ENCODE measurements around the gene HUWE1.

- no peak for TF ChIP-seq EZH2 (IDR thresholded peaks at IDR 0.05; ENCODE audit: low read length, missing control alignments)
- no peak for TF ChIP-seq CTCF (conservative IDR thresholded peaks at IDR 0.05 in 1 of 2, IDR thresholded peaks at IDR 0.05 in 1 of 2; ENCODE audit: low read depth in 1 of 2, low read length in 2 of 2)
Measured at GRCh38 chrX:53704854-53705253, 18.3 kb upstream of the HUWE1 start.

Data from fibroblast of lung (primary cell).